PC-9 (cell line): ENCODE results near the gene SNX25. TPM values are rescaled to one million over a fixed set of nuclear protein-coding genes. Genes with fewer than 3 reads are reported as not detected.

Source experiments
- BruUV-seq: library from RNA; stranded (reverse); fragments of 400-500 nt; replicated peaks from 2 replicates; lab custom pipeline; 2021; lab: Mats Ljungman, UMichigan
- CTCF ChIA-PET: fragments of 300-600 bp; sonication (Branson Sonifier 250); formaldehyde crosslinking; loops from one replicate; lab custom pipeline; 2022; ENCODE audit warnings: antibody characterized with exemption; lab: Charles Lee
- POLR2A ChIA-PET: fragments of 300-600 bp; sonication (Branson Sonifier 250); formaldehyde crosslinking; loops from one replicate; lab custom pipeline; 2022; ENCODE audit warnings: antibody characterized with exemption; ENCODE audit not compliant: unreplicated experiment; lab: Charles Lee
- DNase-seq, 2 experiments: peaks; one replicate each; pipeline versions ENCODE4 v3.0.0 to v3.0.0-alpha.2; 2015 to 2022; ENCODE audit warnings: mixed read lengths in 1 of 2
- H2AFZ ChIP-seq: fragments of 200-600 bp; sonication (generic); 2 replicates; pipeline ENCODE4 v1.8.1; 2017; ENCODE audit warnings: antibody characterized with exemption
- H3F3A ChIP-seq: fragments of 200-600 bp; sonication (generic); 2 replicates; pipeline ENCODE4 v1.8.1; 2017; ENCODE audit warnings: antibody characterized with exemption, mild to moderate bottlenecking, low read depth; ENCODE audit not compliant: insufficient read depth
- H3K27ac ChIP-seq: fragments of 200-600 bp; sonication (generic); 2 replicates; pipeline ENCODE4 v1.6.1; 2016; ENCODE audit warnings: mixed run types
- H3K27me3 ChIP-seq: fragments of 200-600 bp; sonication (generic); 2 replicates; pipeline ENCODE4 v1.6.1; 2016; ENCODE audit warnings: low read depth, mixed run types; ENCODE audit not compliant: insufficient read depth
- H3K36me3 ChIP-seq: fragments of 200-600 bp; sonication (generic); 2 replicates; pipeline ENCODE4 v1.6.1; 2016; ENCODE audit warnings: low read depth, mixed run types
- H3K4me1 ChIP-seq: fragments of 200-600 bp; sonication (generic); replicated peaks from 2 replicates; pipeline ENCODE4 v1.6.1; 2016; ENCODE audit warnings: mixed run types; ENCODE audit not compliant: insufficient read depth
- H3K4me2 ChIP-seq: fragments of 200-600 bp; sonication (generic); 2 replicates; pipeline ENCODE4 v1.6.1; 2017; ENCODE audit warnings: mixed run types
- H3K4me3 ChIP-seq: fragments of 200-600 bp; sonication (generic); 2 replicates; pipeline ENCODE4 v1.6.1; 2016; ENCODE audit warnings: mixed run types
- H3K79me2 ChIP-seq: fragments of 200-600 bp; sonication (generic); 2 replicates; pipeline ENCODE4 v1.6.1; 2017; ENCODE audit warnings: low read depth, mixed run types
- H3K9me2 ChIP-seq: fragments of 200-600 bp; sonication (generic); 2 replicates; pipeline ENCODE4 v1.8.1; 2017; ENCODE audit warnings: mild to moderate bottlenecking; ENCODE audit not compliant: insufficient read depth
- H3K9me3 ChIP-seq: fragments of 200-600 bp; sonication (generic); 2 replicates; pipeline ENCODE4 v1.8.1; 2016; ENCODE audit warnings: low read depth; ENCODE audit not compliant: insufficient read depth
- H4K20me1 ChIP-seq: fragments of 200-600 bp; sonication (generic); 2 replicates; pipeline ENCODE4 v1.8.1; 2017; ENCODE audit not compliant: insufficient read depth
- CTCF ChIP-seq: fragments of 200-600 bp; sonication (generic); conservative IDR thresholded peaks from 2 replicates; pipeline ENCODE4 v1.6.1; 2017; ENCODE audit warnings: mixed run types, antibody characterized with exemption, mild to moderate bottlenecking, moderate library complexity
- EZH2 ChIP-seq: fragments of 200-600 bp; sonication (generic); IDR thresholded peaks from 2 replicates; pipeline ENCODE4 v1.8.0; 2017; ENCODE audit warnings: antibody characterized with exemption, low read depth
- intact Hi-C: fragments of 100-400 bp; cut with micrococcal nuclease; formaldehyde crosslinking; loops from one replicate; pipeline ENCODE4 v1.10.0; 2022; ENCODE audit not compliant: unreplicated experiment
- total RNA-seq: library from RNA; stranded (reverse); gene quantifications from 2 replicates; pipeline ENCODE4 v1.2.3, GENCODE V29; 2021

SNX25 gene
- total RNA-seq, 1 experiment from 2014 or later = 18.0 TPM

- no TSS peak for BruUV-seq
- Histone ChIP-seq H3K27ac (no peak overlapping the region), H3K79me2 (no peaks in the 10 kb centered on the region), H3K9me2 (no peaks in the 10 kb centered on the region), H2AFZ (no peak overlapping the region), H3K4me2 (no peak overlapping the region), H4K20me1 (no peaks in the 10 kb centered on the region), H3K4me3 (no peak overlapping the region), H3K27me3 (no peaks in the 10 kb centered on the region), H3K36me3 (no peaks in the 10 kb centered on the region), H3K4me1 (peaks cover 10% of the 10 kb centered on the region), H3F3A (no peaks in the 10 kb centered on the region), H3K9me3 (no peaks in the 10 kb centered on the region)
- TF ChIP-seq EZH2 (no peak), CTCF (no peak)
- DNase-seq = no peak
- CTCF ChIA-PET = no interaction called here
- intact Hi-C loops = no loop called here
- POLR2A ChIA-PET = no interaction called here
These were observed 66.6 kb downstream of the SNX25 start for GRCh38 chr4:185276036-185276435.

GRCh38 chr4:185278716-185279115 lies 69.3 kb downstream of the SNX25 start:
- Histone ChIP-seq H3K9me2 (no peaks in the 10 kb centered on the region), H3K4me2 (no peak overlapping the region), H3K4me3 (no peak overlapping the region), H3K9me3 (no peaks in the 10 kb centered on the region), H3K36me3 (no peaks in the 10 kb centered on the region), H2AFZ (no peak overlapping the region), H3K27me3 (no peaks in the 10 kb centered on the region), H3K27ac (no peak overlapping the region), H3K79me2 (no peaks in the 10 kb centered on the region), H3K4me1 (peaks cover 21% of the 10 kb centered on the region), H3F3A (no peaks in the 10 kb centered on the region), H4K20me1 (no peaks in the 10 kb centered on the region)
- intact Hi-C loops = no loop called here
- CTCF ChIA-PET = no interaction called here
- BruUV-seq = no TSS peak
- DNase-seq = no peak
- no peak for TF ChIP-seq CTCF
- TF ChIP-seq EZH2 = no peak
- POLR2A ChIA-PET = no interaction called here

- Histone ChIP-seq H3K4me1 (peaks cover 24% of the 10 kb centered on the region), H3F3A (no peaks in the 10 kb centered on the region), H4K20me1 (no peaks in the 10 kb centered on the region), H3K79me2 (no peaks in the 10 kb centered on the region), H3K4me2 (no peak overlapping the region), H3K27ac (no peak overlapping the region), H3K27me3 (no peaks in the 10 kb centered on the region), H3K9me2 (no peaks in the 10 kb centered on the region), H3K4me3 (no peak overlapping the region), H3K9me3 (no peaks in the 10 kb centered on the region), H2AFZ (no peak overlapping the region), H3K36me3 (no peaks in the 10 kb centered on the region)
- CTCF ChIA-PET = interaction anchor here (0.6 kb wide), 1 partner anchor 128 kb away, joined by 4 read pairs; no protein-coding TSS in a partner anchor
- POLR2A ChIA-PET = interaction anchor here (0.6 kb wide), 1 partner anchor 99 kb away, joined by 3 read pairs; no protein-coding TSS in a partner anchor
- no peak for DNase-seq
- TF ChIP-seq CTCF (no peak), EZH2 (no peak)
- no TSS peak for BruUV-seq
- intact Hi-C loops = no loop called here
These were observed 71.2 kb downstream of the SNX25 start for GRCh38 chr4:185280608-185281007.
